ENCODE results near the gene DDX20. TPM values are rescaled to one million over a fixed set of nuclear protein-coding genes. Genes with fewer than 3 reads are reported as not detected.

Gene DDX20
- polyA plus RNA-seq, 1 of the 3 experiments (the other 2 are of a cell fraction), result 3.8 TPM

DNA sequence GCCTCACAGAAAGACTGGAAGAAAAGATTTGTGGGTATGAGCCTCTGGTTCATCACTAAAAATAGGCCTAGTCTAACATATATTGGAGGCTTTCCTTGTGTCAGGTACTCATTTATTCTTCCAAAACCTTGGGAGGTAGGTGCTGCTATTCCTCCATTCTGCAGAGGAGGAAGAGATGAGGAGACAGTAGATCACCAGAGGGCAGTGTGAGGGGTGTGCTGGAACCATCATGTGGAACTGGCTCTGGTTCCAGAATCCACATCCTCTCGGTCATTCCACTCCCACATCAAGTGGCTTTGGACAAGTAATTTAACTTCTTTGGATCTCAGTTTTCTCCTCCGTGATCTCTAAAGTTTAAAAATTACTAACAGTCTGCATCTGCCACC is 9.1 kb upstream of the DDX20 start:
- H3F3A ChIP-seq (replicated peaks; ENCODE audit: insufficient read depth), result no peaks in the 10 kb centered on the region
- H3K9ac ChIP-seq, result no peak overlapping the region
- TF ChIP-seq, protein P1, sequence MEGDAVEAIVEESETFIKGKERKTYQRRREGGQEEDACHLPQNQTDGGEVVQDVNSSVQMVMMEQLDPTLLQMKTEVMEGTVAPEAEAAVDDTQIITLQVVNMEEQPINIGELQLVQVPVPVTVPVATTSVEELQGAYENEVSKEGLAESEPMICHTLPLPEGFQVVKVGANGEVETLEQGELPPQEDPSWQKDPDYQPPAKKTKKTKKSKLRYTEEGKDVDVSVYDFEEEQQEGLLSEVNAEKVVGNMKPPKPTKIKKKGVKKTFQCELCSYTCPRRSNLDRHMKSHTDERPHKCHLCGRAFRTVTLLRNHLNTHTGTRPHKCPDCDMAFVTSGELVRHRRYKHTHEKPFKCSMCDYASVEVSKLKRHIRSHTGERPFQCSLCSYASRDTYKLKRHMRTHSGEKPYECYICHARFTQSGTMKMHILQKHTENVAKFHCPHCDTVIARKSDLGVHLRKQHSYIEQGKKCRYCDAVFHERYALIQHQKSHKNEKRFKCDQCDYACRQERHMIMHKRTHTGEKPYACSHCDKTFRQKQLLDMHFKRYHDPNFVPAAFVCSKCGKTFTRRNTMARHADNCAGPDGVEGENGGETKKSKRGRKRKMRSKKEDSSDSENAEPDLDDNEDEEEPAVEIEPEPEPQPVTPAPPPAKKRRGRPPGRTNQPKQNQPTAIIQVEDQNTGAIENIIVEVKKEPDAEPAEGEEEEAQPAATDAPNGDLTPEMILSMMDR (IDR thresholded peaks at IDR 0.05), result no peak
- TF ChIP-seq, protein P2, sequence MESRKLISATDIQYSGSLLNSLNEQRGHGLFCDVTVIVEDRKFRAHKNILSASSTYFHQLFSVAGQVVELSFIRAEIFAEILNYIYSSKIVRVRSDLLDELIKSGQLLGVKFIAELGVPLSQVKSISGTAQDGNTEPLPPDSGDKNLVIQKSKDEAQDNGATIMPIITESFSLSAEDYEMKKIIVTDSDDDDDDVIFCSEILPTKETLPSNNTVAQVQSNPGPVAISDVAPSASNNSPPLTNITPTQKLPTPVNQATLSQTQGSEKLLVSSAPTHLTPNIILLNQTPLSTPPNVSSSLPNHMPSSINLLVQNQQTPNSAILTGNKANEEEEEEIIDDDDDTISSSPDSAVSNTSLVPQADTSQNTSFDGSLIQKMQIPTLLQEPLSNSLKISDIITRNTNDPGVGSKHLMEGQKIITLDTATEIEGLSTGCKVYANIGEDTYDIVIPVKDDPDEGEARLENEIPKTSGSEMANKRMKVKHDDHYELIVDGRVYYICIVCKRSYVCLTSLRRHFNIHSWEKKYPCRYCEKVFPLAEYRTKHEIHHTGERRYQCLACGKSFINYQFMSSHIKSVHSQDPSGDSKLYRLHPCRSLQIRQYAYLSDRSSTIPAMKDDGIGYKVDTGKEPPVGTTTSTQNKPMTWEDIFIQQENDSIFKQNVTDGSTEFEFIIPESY (IDR thresholded peaks at IDR 0.05; ENCODE audit: borderline replicate concordance, low read depth), result no peak
- TF ChIP-seq RFX5 (IDR thresholded peaks at IDR 0.05; ENCODE audit: low read length) (no peak), USF2 (IDR thresholded peaks at IDR 0.05; ENCODE audit: borderline replicate concordance, low read depth, low read length) (no peak), TAF1 (IDR thresholded peaks at IDR 0.05; ENCODE audit: borderline replicate concordance, low read depth, low read length) (no peak), NRF1 (IDR thresholded peaks at IDR 0.05; ENCODE audit: low read depth, low read length) (no peak), SIN3A (IDR thresholded peaks at IDR 0.05; ENCODE audit: borderline replicate concordance, low read depth, low read length) (no peak), GATA2 (CRISPR knock-in tag; IDR thresholded peaks at IDR 0.05) (no peak), POLR2AphosphoS5 (IDR thresholded peaks at IDR 0.05; ENCODE audit: low read depth, low read length) (no peak), RXRA (IDR thresholded peaks at IDR 0.05; ENCODE audit: borderline replicate concordance, low read depth) (no peak), CHD2 (IDR thresholded peaks at IDR 0.05; ENCODE audit: low read length, partially characterized antibody) (no peak), PBX3 (IDR thresholded peaks at IDR 0.05) (no peak), EP300 (IDR thresholded peaks at IDR 0.05; ENCODE audit: borderline replicate concordance in 1 of 2, low read depth in 1 of 2, low read length in 1 of 2) (no peak)
- TF ChIP-seq, protein P3, sequence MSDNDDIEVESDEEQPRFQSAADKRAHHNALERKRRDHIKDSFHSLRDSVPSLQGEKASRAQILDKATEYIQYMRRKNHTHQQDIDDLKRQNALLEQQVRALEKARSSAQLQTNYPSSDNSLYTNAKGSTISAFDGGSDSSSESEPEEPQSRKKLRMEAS (IDR thresholded peaks at IDR 0.05; ENCODE audit: low read depth), result no peak
- TF ChIP-seq, protein P4, sequence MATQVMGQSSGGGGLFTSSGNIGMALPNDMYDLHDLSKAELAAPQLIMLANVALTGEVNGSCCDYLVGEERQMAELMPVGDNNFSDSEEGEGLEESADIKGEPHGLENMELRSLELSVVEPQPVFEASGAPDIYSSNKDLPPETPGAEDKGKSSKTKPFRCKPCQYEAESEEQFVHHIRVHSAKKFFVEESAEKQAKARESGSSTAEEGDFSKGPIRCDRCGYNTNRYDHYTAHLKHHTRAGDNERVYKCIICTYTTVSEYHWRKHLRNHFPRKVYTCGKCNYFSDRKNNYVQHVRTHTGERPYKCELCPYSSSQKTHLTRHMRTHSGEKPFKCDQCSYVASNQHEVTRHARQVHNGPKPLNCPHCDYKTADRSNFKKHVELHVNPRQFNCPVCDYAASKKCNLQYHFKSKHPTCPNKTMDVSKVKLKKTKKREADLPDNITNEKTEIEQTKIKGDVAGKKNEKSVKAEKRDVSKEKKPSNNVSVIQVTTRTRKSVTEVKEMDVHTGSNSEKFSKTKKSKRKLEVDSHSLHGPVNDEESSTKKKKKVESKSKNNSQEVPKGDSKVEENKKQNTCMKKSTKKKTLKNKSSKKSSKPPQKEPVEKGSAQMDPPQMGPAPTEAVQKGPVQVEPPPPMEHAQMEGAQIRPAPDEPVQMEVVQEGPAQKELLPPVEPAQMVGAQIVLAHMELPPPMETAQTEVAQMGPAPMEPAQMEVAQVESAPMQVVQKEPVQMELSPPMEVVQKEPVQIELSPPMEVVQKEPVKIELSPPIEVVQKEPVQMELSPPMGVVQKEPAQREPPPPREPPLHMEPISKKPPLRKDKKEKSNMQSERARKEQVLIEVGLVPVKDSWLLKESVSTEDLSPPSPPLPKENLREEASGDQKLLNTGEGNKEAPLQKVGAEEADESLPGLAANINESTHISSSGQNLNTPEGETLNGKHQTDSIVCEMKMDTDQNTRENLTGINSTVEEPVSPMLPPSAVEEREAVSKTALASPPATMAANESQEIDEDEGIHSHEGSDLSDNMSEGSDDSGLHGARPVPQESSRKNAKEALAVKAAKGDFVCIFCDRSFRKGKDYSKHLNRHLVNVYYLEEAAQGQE (IDR thresholded peaks at IDR 0.05; ENCODE audit: low read depth, low read length), result no peak
- H3K4me3 ChIP-seq (ENCODE audit: low read depth in 2 of 2, low read length in 1 of 2), result no peak overlapping the region
- H3K4me1 ChIP-seq (ENCODE audit: control insufficient read depth in 1 of 2, insufficient read depth in 2 of 2, low read depth in 1 of 2, low read length in 1 of 2), result peaks cover 0 to 15% of the 10 kb centered on the region in 2 experiments; a peak in 1 of 4 replicates
- no peak overlapping the region for H3K4me2 ChIP-seq
- no peaks in the 10 kb centered on the region for H3K27me3 ChIP-seq (ENCODE audit: insufficient read depth)
- no peaks in the 10 kb centered on the region for H3K9me2 ChIP-seq
- ChIA-PET CTCF (interaction anchor here (0.7 to 8.3 kb wide), 10 partner anchors 8 to 239 kb away, joined by 3 to 72 read pairs (median 6); partner anchors contain the start of genes DDX20 and INKA2), POLR2A (interaction anchor here (0.8 kb wide), 1 partner anchor 8 kb away, joined by 4 read pairs; no protein-coding TSS in a partner anchor)
- 95% methylated on average over 2 of the region's 2 CpGs for WGBS (ENCODE audit: low lambda C conversion rate)
- no peaks in the 10 kb centered on the region for H4K20me1 ChIP-seq (ENCODE audit: insufficient read depth)
- no peak for DNase-seq
- H3K36me3 ChIP-seq (replicated peaks in 1 of 2; ENCODE audit: control insufficient read depth in 1 of 2, insufficient read depth in 2 of 2, low read length in 1 of 2), result no peaks in the 10 kb centered on the region
- no peaks in the 10 kb centered on the region for H3K79me2 ChIP-seq (ENCODE audit: insufficient read depth)
- H2AFZ ChIP-seq (ENCODE audit: low read depth), result no peak overlapping the region
- H3K27ac ChIP-seq (ENCODE audit: low read depth in 2 of 2, low read length in 1 of 2), result no peak overlapping the region
- H3K9me3 ChIP-seq, result no peaks in the 10 kb centered on the region

Measured in SK-N-SH (cell line).